Activated CD8-positive, alpha-beta memory T cell treated with anti-CD3 and anti-CD28 coated beads, Interleukin-2, amount 50 U/mL, for 24 hours (primary cell): ENCODE measurements around the gene TP53.
A peak's percentile ranks its signal among the peaks of the same experiment; 100 is the strongest.
"Not testable (repeated sequence)": the region's sequence is repeated elsewhere in the genome, so short reads cannot be mapped to it uniquely, and the experiment has no call there.

Experiments used
- DNase-seq: peaks from one replicate; pipeline ENCODE4 v3.0.0-alpha.2; 2020; ENCODE audit errors: extremely low read depth

The TP53 gene

DNA sequence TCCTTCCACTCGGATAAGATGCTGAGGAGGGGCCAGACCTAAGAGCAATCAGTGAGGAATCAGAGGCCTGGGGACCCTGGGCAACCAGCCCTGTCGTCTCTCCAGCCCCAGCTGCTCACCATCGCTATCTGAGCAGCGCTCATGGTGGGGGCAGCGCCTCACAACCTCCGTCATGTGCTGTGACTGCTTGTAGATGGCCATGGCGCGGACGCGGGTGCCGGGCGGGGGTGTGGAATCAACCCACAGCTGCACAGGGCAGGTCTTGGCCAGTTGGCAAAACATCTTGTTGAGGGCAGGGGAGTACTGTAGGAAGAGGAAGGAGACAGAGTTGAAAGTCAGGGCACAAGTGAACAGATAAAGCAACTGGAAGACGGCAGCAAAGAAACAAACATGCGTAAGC is 12.4 kb downstream of the TP53 start:
- DNase-seq: no peak

DNA sequence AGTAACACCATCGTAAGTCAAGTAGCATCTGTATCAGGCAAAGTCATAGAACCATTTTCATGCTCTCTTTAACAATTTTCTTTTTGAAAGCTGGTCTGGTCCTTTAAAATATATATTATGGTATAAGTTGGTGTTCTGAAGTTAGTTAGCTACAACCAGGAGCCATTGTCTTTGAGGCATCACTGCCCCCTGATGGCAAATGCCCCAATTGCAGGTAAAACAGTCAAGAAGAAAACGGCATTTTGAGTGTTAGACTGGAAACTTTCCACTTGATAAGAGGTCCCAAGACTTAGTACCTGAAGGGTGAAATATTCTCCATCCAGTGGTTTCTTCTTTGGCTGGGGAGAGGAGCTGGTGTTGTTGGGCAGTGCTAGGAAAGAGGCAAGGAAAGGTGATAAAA is 14.1 kb downstream of the TP53 start:
- no peak for DNase-seq

GRCh38 chr17:7668482-7668881 is 18.8 kb downstream of the TP53 start:
- DNase-seq: no peak

DNA sequence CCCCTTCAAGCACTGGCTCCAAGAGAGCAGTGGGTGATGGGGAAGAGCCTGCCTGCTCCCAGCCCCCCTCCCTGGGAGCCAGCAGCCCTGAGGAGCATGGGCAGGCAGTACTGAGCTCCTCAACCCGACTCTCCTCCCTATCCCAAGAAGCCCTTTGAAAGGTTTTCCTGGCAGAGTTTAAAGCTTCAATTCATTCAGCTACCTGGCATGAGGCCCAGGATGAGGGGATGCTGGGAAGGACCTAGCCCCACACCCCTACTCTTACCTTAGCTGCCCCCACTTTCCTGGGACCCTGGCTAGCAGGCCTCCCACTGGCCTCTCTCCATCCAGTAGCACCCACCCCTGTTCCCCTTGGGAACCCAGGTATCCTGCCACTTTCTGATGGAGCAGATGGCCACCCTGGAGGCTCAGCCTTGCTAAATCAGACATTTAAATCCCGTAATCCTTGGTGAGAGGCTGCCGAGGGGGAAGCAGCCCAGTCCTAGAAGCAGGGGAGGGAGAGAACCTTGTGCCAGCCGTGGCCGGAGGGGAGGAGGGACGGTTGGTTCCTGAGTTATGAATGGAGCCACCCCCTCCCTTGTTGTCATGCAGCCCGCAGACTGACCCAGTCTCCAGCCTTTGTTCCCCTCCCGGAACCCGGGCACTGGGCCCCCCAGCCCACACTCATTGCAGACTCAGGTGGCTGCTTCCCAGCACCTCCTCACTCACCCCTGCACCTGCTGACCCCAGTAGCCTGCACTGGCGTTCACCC is 19.5 kb downstream of the TP53 start:
- no peak for DNase-seq

- DNase-seq: no peak
Measured at GRCh38 chr17:7656958-7657609, 30.2 kb downstream of the TP53 start.

GRCh38 chr17:7655541-7655840 is 31.8 kb downstream of the TP53 start:
- no peak for DNase-seq

DNA sequence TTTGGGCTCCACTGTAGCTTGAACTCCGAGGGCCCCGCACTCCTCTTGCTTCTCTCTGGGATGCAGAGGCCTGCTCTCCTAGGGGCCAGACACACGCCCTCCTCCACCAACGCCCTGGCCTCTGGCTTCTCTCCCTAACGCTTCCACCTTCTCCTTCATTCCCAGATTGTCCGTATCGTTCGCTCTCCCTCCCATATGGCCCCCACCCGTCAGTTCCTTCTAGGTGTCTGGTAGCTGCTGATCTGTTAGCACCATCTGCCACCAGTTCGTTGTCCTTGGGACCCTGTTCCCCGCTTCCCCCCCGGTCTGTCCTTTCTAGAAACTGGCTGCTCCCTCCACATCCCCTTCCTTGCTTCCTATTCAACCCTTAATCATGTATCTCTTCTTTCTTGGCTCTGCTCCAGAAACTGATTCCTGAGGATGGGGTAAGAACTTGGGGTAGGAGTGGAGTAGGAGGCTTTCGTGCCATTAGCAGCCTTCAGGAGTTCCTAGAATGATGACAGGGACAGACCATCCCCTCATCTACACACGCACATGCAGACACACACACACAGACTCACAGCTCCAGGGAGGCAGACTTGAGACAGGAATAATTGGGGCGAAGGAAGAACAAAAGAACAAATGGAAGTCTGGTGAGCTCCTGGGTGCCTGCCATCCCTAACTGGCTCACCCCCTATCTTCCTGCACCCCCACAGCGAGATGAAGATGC is 32.3 kb downstream of the TP53 start:
- DNase-seq: no peak

- DNase-seq: no peak
Measured at GRCh38 chr17:7652388-7653356, 34.6 kb downstream of the TP53 start.

DNA sequence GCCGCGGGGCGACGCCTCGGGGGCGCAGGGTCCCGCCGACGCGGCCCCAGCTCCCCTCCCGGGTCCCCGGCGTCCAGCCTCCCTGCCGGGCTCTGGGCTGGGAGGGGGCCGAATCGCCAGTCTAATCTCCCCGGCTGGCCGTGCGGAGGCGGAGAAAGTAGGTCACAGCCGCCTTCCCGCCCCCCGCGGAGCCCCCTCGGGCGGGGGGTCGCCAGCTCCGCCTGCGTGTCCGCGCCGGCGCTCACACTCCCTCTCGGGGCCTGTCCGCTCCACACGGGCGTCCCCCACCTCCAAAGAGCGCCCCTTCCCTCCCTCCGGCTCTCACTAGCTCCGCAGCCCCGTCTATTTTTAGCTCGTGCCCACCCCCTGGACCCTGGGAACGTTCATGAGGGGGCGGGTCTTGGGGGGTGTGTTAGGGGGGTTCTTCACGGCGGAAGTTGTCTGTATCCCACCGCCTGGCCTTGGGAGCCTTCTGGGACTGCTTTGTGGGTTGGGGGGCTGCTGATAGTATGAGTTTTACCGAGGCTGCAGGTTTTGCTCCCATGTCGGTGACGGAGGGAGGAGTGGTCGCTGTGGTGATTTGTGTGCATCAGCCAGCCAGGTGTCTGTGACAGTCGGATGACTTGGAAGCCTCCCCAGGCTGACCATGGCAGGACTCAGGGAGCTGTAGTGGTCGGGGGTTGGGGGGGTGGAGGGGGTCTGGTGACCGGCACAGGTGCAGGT is 35.5 kb downstream of the TP53 start:
- DNase-seq: no peak

GRCh38 chr17:7651097-7651664 is 36.1 kb downstream of the TP53 start:
- no peak for DNase-seq

- peak; percentile 33 for DNase-seq
Measured at GRCh38 chr17:7650509-7651096, 36.7 kb downstream of the TP53 start, which contains the start of gene ATP1B2. ATP1B2 (plus strand) TSS chr17:7650926; CDS start chr17:7651519, 593 bp downstream.

DNA sequence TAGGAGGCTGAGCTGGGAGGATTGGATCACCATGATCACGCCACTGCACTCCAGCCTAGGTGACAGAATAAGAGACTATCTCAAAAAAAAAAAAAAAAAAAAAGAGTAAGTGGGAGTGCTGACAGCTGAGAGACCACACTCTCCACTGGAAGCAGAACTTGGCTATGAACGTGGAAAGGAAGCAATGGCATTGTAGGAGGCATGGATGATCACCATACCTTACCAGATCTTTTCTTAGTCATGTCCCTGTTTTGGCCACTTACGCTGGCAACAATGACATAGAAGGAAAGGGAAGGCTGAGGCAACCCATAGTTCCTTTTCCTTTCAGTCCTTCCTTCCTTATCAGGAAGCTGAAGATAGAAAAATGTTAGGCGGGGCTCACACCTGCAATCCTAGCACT is 40.3 kb downstream of the TP53 start:
- DNase-seq: no peak

- DNase-seq: no peak
Measured at GRCh38 chr17:7646457-7646856, 40.8 kb downstream of the TP53 start.

DNA sequence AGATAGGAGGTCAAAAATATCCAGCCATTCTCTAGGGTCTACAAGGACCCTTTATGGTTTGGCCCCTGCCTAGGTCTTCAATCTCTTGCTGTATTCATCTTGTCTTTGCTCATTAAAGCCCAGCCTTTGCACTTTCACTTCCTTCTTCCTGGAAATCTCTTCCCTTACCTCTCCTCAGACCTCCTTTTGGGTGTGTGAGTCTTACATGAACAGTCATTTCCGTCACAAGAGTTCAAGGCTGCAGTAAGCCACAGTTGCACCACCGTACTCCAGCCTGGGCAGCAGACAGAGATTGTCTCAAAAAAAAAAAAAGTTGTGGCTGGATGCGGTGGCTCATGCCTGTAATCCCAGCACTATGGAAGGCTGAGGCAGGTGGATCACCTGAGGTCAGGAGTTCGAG is 42.5 kb downstream of the TP53 start:
- no peak for DNase-seq

- DNase-seq: not testable (repeated sequence)
Measured at GRCh38 chr17:7641635-7642034, 45.7 kb downstream of the TP53 start.

GRCh38 chr17:7640783-7641182 is 46.5 kb downstream of the TP53 start:
- DNase-seq: no peak

DNA sequence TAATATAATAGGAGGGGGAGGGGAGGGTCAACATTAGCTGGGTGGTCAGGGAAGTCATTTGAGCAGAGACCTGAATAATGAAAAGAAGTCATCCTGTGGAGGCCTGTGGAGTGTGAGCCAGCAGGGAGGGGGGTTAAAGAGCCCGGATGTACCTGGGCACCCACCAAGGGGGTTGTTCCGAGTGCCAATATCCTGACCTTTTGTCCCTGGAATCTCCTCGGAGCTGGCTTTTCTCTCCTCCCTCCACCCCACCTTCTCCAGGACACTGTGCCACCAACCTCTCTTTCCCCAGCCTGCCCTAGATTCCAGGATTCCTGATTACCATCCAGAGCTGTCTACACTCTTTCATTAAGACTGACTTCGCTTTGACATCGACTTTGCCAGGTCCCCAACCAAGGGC is 51.1 kb downstream of the TP53 start:
- no peak for DNase-seq

- no peak for DNase-seq
Measured at GRCh38 chr17:7634384-7634783, 52.9 kb downstream of the TP53 start.

- no peak for DNase-seq
Measured at GRCh38 chr17:7633093-7633492, 54.2 kb downstream of the TP53 start.

DNA sequence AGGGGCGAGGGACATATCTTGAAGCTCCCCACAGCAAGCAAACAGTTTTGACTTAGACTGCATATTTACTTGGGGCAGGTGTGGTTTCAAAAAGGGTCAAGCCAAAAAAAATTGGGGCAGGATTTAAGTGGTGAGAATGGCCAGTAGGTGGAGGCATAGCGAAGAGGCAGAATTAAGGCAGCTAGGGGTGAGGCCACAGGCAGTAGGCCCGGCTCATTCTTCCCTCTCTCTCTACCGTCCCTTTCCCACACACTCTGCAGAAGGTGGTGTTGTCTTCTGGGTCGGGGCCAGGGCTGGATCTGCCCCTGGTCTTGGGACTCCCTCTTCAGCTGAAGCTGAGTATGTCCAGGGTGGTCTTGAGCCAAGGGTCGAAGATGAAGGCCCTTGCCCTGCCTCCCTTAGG is 54.8 kb downstream of the TP53 start:
- DNase-seq: no peak
